GM21381 (cell line): ENCODE measurements around the gene RAET1G.
"Not testable (repeated sequence)": the region's sequence is repeated elsewhere in the genome, so short reads cannot be mapped to it uniquely, and the experiment has no call there.

ENCODE experiments used
- ATAC-seq: cut with Tn5 transposase; IDR thresholded peaks from one replicate; pipeline ENCODE4 v1.9.1; 2021; ENCODE audit warnings: mild to moderate bottlenecking, moderate library complexity; ENCODE audit not compliant: unreplicated experiment

The RAET1G gene

GRCh38 chr6:149897855-149898744, 24.8 kb downstream of the RAET1G start, which contains the start of gene RAET1E:
Gene RAET1E, minus strand, starts transcription at chr6:149898113. Its CDS starts 7,212 bp downstream, at chr6:149890901.
- no peak for ATAC-seq

GRCh38 chr6:149897015-149897697, 25.8 kb downstream of the RAET1G start:
- no peak for ATAC-seq

GRCh38 chr6:149896491-149896890, 26.4 kb downstream of the RAET1G start:
- no peak for ATAC-seq

GRCh38 chr6:149895833-149896271, 27.1 kb downstream of the RAET1G start:
- no peak for ATAC-seq

GRCh38 chr6:149895048-149895590, 27.8 kb downstream of the RAET1G start:
- ATAC-seq: no peak

GRCh38 chr6:149891864-149892263, 31.1 kb downstream of the RAET1G start:
- not testable (repeated sequence) for ATAC-seq

GRCh38 chr6:149891259-149891658, 31.7 kb downstream of the RAET1G start:
- no peak for ATAC-seq

GRCh38 chr6:149890629-149891045, 32.3 kb downstream of the RAET1G start:
- ATAC-seq: no peak

GRCh38 chr6:149889326-149889725, 33.6 kb downstream of the RAET1G start:
- no peak for ATAC-seq

GRCh38 chr6:149888659-149889058, 34.3 kb downstream of the RAET1G start:
- no peak for ATAC-seq

- no peak for ATAC-seq
Measured at GRCh38 chr6:149888093-149888492, 34.8 kb downstream of the RAET1G start.

GRCh38 chr6:149887343-149887742, 35.6 kb downstream of the RAET1G start:
- ATAC-seq: no peak

- ATAC-seq: no peak
Measured at GRCh38 chr6:149885888-149886287, 37.0 kb downstream of the RAET1G start.

GRCh38 chr6:149884617-149885016, 38.3 kb downstream of the RAET1G start:
- ATAC-seq: no peak

- ATAC-seq: no peak
Measured at GRCh38 chr6:149884215-149884614, 38.7 kb downstream of the RAET1G start.

- no peak for ATAC-seq
Measured at GRCh38 chr6:149881860-149882259, 41.1 kb downstream of the RAET1G start.

- no peak for ATAC-seq
Measured at GRCh38 chr6:149881066-149881766, 41.7 kb downstream of the RAET1G start.

- no peak for ATAC-seq
Measured at GRCh38 chr6:149877659-149878058, 45.3 kb downstream of the RAET1G start.

- no peak for ATAC-seq
Measured at GRCh38 chr6:149876241-149876933, 46.5 kb downstream of the RAET1G start.

GRCh38 chr6:149872233-149872632, 50.7 kb downstream of the RAET1G start:
- ATAC-seq: no peak
